HepG2 (cell line): Measurements from ENCODE around the gene PRMT2. TPM values are rescaled to one million over a fixed set of nuclear protein-coding genes. Genes with fewer than 3 reads are reported as not detected.

Experiments used
- AHDC1 ChIP-seq: sonication (generic); formaldehyde crosslinking; IDR thresholded peaks from 2 replicates; pipeline ENCODE4 v1.5.1; 2020; ENCODE audit warnings: mild to moderate bottlenecking, missing genetic modification reagents, borderline replicate concordance
- ATF7-NPFF ChIP-seq: sonication (generic); formaldehyde crosslinking; IDR thresholded peaks from 2 replicates; pipeline ENCODE4 v1.8.1; 2023; ENCODE audit warnings: mild to moderate bottlenecking, low read depth, missing genetic modification reagents, moderate library complexity
- HMG20A ChIP-seq: IDR thresholded peaks from 2 replicates; pipeline ENCODE4 v1.6.1; 2016; ENCODE audit warnings: borderline replicate concordance
- HOXA7 ChIP-seq: sonication (generic); formaldehyde crosslinking; IDR thresholded peaks from 2 replicates; pipeline ENCODE4 v1.8.1; 2022; ENCODE audit warnings: mild to moderate bottlenecking, missing genetic modification reagents, moderate library complexity
- IRF9 ChIP-seq: sonication (generic); formaldehyde crosslinking; IDR thresholded peaks from 2 replicates; pipeline ENCODE4 v1.8.0; 2022; ENCODE audit warnings: missing genetic modification reagents, mild to moderate bottlenecking, borderline replicate concordance
- NCOA2 ChIP-seq: sonication (generic); formaldehyde crosslinking; IDR thresholded peaks from 2 replicates; pipeline ENCODE4 v1.8.0; 2022; ENCODE audit warnings: inconsistent platforms
- PAXIP1 ChIP-seq: sonication (generic); formaldehyde crosslinking; conservative IDR thresholded peaks from 2 replicates; pipeline ENCODE4 v1.4.0; 2020; ENCODE audit warnings: mild to moderate bottlenecking, missing genetic modification reagents, moderate library complexity
- RNF2 ChIP-seq: fragments of 450-650 bp; conservative IDR thresholded peaks from 2 replicates; pipeline ENCODE4 v1.6.1; 2016; ENCODE audit warnings: low read depth
- TAF1 ChIP-seq: sonication (generic); formaldehyde crosslinking; IDR thresholded peaks from 2 replicates; pipeline ENCODE4 v1.4.0; 2020; ENCODE audit warnings: missing genetic modification reagents
- TFDP2 ChIP-seq: sonication (generic); formaldehyde crosslinking; IDR thresholded peaks from 2 replicates; pipeline ENCODE4 v1.4.0; 2020; ENCODE audit warnings: missing genetic modification reagents
- THAP7 ChIP-seq: sonication (generic); formaldehyde crosslinking; IDR thresholded peaks from 2 replicates; pipeline ENCODE4 v1.8.1; 2023; ENCODE audit warnings: mild to moderate bottlenecking, missing genetic modification reagents
- WIZ ChIP-seq: sonication (generic); formaldehyde crosslinking; IDR thresholded peaks from 2 replicates; pipeline ENCODE4 v1.5.1; 2020; ENCODE audit warnings: mild to moderate bottlenecking, missing genetic modification reagents
- ZNF354B ChIP-seq: sonication (generic); formaldehyde crosslinking; IDR thresholded peaks from 2 replicates; pipeline ENCODE4 v1.8.0; 2022; ENCODE audit warnings: mild to moderate bottlenecking, missing genetic modification reagents
- ZNF530 ChIP-seq: sonication (generic); formaldehyde crosslinking; IDR thresholded peaks from 2 replicates; pipeline ENCODE4 v1.5.0; 2020; ENCODE audit warnings: low read depth, mild to moderate bottlenecking, missing genetic modification reagents
- ZNF644 ChIP-seq: IDR thresholded peaks from 2 replicates; pipeline ENCODE4 v1.6.1; 2016; ENCODE audit warnings: low read depth
- ZSCAN5A ChIP-seq: sonication (generic); formaldehyde crosslinking; IDR thresholded peaks from 2 replicates; pipeline ENCODE4 v1.8.0; 2022; ENCODE audit warnings: mild to moderate bottlenecking, missing genetic modification reagents, borderline replicate concordance
- polyA plus RNA-seq, 8 experiments: library from polyadenylated mRNA; depleted of rRNA in 3 of 8; stranded (reverse) in 7 of 8; unstranded in 1 of 8; fragments of >200 nt; fragmentation: Illumina TruSeq in 4 of 8; extraction: Trizol in 4 of 8; gene quantifications; 2 replicates each; pipeline versions ENCODE4 v1.2.1 to v1.2.3, GENCODE V29; 2011 to 2016; ENCODE audit warnings: low read depth in 4 of 8, missing spikeins in 1 of 8, mixed read lengths in 1 of 8; ENCODE audit not compliant: insufficient read depth in 1 of 8
- total RNA-seq, 5 experiments: library from RNA; depleted of rRNA; stranded (reverse); fragments of >200 nt; fragmentation: Illumina TruSeq; extraction: Trizol; gene quantifications; 2 replicates each; pipeline ENCODE4 v1.2.3, GENCODE V29; 2016; ENCODE audit warnings: low read depth in 1 of 5

The PRMT2 gene
- total and polyA plus RNA-seq, 2 of the 13 experiments (the other 11 are each of a cell fraction or from before 2014, with no cell fraction given): 54.4 to 78.8 TPM

GRCh38 chr21:46626975-46627501, 8.4 kb upstream of the PRMT2 start (continued):
- no peak for TF ChIP-seq IRF9 (CRISPR knock-in tag)
- peak; percentile 39; the same call in 1 of the 2 replicates for TF ChIP-seq NCOA2 (CRISPR knock-in tag)
- TF ChIP-seq AHDC1: no peak
- no peak for TF ChIP-seq RNF2
- no peak for TF ChIP-seq HOXA7
- TF ChIP-seq HMG20A (CRISPR knock-in tag): peak; percentile 45; the same call in 1 of the 2 replicates
- no peak for TF ChIP-seq TFDP2 (CRISPR knock-in tag)
- no peak for TF ChIP-seq PAXIP1 (CRISPR knock-in tag)
- no peak for TF ChIP-seq ZNF530 (CRISPR knock-in tag)
- TF ChIP-seq THAP7 (CRISPR knock-in tag): no peak
- 0 out of 2 replicates have a peak, but pooled peaks have one; percentile 17 for TF ChIP-seq ZNF644
- no peak for TF ChIP-seq ZNF354B
- no peak for TF ChIP-seq ATF7-NPFF (CRISPR knock-in tag)
- no peak for TF ChIP-seq ZSCAN5A
- TF ChIP-seq WIZ (CRISPR knock-in tag): no peak
- no peak for TF ChIP-seq TAF1 (CRISPR knock-in tag)
